NCI-H1694 treated with DMSO at 0.1 percent for 48 hours (cell line): ENCODE data around the gene PCCB.
"Not testable (repeated sequence)": the region's sequence is repeated elsewhere in the genome, so short reads cannot be mapped to it uniquely, and the experiment has no call there.

Experiments
- DNase-seq: peaks from one replicate; lab custom pipeline; 2025; lab: John Stamatoyannopoulos, UW

The PCCB gene

DNA sequence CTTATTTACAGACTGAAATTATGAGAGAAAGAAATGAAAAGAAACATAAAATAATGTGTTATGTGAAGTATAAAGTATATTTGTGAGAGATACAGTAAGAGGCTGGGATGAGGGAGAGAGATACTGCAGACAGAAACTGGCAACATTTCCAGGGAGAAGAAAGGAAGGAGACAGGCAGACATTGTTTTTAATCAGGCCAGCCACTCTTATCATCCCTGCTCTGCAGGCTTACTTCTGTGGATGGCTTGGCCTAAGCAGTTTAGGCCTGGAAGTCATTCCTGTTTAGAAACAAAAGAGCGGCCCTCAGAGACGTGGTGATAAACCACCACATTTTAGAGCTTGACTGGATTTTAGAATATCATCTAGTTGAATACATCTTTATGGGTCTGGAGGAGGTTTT is 12.4 kb downstream of the PCCB start:
- DNase-seq: peak; percentile 10

DNA sequence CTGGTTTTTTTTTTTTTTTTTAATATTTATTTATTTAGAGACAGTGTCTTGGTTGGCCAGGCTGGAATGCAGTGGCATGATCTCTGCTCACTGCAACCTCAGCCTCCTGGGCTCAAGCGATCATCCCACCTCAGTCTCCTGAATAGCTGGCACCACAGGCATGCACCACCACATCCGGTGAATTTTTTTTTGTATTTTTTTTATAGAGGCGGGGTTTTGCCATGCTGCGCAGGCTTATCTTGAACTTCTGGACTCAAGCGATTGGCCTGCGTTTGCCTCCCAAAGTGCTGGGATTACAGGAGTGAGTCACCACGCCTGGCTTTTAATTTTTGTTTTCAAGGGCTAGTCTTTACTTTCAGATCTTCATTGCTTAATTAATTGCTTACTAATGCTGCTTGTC is 13.1 kb downstream of the PCCB start:
- DNase-seq: no peak

DNA sequence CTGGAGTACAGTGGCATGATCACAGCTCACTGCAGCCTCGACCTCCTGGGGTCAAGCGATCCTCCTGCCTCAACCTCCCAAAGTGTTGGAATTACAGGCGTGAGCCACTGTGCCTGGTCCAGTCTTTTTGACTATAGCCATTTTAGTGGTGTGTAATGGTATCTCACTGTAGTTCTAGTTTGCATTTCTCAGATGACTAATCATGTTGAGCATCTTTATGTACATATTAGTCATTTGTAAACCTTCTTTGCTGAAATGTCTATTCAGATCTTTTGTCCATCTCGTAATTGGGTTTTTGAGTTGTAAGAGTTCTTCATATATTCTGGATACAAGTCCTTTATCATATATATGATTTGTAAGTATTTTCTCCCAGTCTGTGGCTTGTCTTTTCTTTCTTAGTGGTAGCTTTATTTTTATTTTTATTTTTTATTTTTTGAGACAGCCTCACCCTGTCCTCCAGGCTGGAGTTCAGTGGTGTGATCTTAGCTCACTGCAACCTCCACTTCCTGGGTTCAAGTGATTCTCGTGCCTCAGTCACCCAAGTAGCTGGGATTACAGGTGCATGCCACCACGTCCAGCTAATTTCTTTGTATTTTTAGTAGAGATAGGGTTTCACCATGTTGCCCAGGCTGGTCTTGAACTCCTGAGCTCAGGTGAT is 16.5 kb downstream of the PCCB start:
- not testable (repeated sequence) for DNase-seq

DNA sequence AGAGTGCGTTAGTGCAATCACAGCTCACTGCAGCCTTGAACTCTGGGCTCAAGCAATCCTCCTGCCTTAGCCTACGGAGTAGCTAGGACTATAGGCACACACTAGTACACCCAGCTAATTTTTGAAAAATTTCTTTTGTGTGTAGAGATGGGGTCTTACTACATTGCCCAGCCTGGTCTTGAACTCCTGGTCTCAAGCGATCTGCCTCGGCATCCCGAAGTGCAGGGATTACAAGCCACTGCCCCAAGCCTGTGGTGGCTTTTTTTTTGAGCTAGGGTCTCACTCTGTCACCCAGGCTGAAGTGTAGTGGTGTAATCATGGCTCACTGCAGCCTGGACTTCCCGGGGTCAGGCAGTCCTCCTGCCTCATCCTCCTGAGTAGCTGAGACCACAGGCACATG is 17.1 kb downstream of the PCCB start:
- no peak for DNase-seq

DNA sequence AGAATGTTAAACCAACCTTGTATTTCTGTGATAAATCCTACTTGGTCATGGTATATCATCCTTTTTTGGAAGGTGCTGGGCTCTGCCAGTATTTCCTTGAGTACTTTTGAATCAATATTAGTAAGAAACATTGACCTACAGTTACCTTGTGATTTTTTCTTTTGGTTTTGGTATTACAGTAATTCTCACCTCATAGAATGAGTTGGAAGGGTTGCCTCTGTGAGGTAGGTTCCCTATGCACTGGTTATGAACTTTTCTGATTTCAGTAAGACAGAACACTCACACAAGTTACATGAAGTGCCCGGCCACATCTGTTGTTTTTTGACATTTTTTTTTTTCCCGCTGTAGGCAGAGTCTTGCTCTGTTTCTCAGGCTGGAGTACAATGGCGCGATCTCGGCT is 20.0 kb downstream of the PCCB start:
- DNase-seq: no peak

DNA sequence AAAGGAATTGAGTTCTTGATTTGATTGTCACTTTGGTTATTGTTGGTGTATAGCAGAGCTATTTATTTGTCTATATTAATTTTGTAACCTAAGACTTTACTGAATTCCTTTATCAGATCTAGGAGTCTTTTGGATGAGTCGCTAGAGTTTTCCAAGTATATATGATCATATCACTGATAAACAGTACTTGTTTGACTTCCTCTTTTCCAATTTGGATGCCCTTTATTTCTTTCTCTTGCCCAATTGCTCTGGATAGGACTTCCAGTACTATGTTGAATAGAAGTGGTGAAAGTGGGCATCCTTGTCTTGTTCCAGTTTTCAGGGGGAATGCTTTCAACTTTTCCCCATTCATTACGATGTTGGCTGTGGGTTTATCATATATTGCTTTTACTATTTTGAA is 21.5 kb downstream of the PCCB start:
- DNase-seq: not testable (repeated sequence)

DNA sequence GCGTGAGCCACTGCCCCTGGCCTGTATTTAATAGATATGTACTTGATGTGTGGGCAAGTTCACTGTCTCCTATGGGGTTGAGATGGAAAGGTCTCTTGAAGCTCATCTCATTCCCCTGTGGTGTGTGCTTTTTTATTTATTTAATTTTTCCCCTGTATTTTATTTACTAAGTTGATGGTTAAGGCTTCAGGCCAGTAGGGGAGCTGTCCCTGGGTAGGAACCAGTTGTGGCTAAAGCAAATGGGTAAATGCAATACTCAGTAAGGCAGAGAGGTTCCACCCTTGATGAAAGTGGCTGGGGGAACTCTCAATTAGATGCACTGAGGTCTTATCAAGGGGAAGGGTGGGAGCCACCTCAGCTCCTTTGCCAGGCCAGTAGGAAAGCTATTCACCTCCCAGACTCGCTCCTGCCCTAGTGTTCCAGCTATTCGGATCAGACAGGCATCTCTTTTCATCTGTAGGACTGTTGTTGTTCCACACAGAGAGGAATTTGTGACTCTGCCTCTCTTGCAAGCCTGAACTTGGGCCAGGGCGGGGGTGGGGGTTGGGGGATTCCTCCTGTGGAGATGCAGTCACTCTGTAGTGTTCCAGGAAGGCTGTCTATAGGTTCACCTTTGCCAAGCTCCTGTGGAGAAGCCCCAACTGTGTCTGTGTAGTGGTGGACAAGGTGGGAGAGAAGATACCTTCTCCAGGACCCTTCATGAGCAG is 26.1 kb downstream of the PCCB start:
- DNase-seq: no peak

DNA sequence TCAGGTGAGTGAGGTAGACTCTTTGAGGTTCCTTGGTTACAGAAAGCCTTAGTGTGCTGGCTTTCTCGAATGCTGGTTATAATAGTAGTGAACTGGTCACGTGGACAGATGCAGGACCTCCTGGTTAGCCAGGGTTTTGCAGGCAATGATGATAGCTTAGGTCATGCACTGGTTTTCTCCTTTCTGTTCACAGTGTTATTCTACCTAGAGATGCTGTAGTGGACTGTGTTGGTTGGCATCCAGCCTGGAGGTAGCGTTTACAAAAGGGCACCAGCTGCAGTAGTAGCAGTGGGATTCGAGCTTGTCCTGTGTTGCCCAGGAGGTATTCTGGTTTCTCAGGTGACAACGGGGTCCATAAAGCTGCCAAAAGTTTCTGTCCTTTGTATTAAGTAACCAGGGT is 27.0 kb downstream of the PCCB start:
- no peak for DNase-seq

DNA sequence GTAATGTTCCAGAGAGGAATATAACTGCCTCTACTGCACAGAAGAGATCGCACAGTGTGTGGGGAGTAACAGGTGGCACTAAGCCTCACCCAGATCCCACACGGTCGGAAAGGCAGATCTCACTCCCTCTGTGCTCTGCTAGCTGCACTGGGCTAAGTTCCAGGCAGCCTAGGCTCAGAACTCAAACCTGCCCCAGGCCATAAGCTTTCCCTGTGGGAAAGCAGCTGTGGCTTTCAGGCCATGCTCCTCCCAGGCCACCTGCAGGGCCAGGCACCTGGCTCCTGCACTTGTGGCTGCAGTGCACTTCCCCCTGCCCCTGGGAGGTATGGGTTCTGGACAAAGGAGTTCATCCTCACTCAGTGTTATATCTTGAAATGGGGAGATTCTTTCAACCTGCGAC is 27.5 kb downstream of the PCCB start:
- DNase-seq: peak; percentile 48

DNA sequence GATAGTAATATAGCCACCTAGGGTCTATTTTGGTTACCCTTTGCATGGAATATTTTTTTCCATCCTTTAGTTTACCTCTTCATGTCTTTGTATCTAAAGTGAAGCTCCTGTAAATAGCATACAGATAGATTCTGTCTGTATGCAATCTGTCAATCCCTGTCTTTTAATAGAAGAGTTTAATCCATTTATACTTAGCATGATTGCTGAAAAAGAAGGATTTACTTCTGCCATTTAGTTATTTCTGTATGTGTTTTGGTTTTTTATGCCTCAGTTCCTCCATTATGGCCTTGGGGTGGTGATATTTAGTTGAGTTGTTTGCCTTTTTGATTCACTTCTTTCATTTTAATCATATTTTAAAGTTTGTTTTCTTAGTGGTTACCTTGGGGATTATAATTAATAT is 29.0 kb downstream of the PCCB start:
- DNase-seq: no peak

DNA sequence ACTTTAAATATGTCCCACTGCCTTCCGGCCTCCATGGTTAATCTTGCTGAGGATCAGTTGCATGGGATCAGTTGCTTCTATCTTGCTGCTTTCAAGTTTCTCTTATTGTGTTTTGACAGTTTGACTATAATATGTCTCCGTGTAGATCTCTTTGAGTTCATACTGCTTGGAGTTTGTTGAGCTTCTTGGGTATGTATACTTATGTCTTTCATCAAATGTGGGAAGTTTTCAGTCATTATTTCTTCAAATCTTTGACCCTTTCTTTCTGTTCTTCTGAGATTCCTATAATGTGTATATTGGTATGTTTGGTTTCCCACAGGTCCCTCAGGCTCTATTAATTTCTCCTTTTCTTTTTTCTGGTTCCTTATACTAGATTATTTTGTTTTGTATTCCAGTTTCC is 30.8 kb downstream of the PCCB start:
- no peak for DNase-seq

DNA sequence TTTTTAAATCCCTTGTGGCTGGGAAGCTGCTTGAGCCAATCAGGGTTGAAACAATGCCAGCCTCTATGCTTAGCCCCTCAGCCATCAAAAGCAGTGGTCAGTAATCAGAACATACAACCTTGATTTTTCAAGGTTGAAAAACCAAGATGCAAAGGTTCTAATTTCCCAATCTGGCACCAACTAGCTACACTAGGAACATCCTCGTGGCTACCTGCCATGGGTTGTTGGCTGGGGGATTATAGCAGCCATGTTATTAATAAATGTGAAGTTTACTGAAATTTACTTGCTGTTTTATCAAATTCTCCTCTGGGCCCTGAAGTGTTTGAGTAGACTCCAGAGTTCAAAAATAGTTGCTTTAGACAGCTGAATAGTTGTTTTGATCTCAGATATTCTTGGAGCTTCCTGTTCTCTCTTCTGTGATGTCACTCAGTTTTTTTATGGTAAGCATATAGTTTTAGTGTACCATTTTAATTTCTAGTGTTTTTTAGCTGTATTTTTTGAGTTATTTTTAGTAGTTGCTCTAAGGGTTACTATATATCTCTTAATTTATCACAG is 31.9 kb downstream of the PCCB start:
- no peak for DNase-seq

DNA sequence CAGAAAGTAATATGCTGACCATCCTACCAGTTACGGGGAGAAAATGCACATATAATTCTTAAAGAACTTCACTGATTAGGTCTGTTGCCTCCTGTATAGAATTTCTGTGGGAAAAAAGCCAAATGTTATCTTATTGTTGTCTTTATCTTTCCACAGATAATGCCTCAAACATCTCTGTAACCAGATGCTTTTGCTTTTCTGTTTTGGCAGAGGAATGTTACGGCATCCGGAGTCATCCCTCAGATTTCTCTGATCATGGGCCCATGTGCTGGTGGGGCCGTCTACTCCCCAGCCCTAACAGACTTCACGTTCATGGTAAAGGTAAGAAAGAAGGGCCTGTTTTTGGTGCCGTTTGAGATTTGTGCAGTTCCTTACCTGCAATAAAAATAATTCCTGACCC is 33.5 kb downstream of the PCCB start:
- no peak for DNase-seq

DNA sequence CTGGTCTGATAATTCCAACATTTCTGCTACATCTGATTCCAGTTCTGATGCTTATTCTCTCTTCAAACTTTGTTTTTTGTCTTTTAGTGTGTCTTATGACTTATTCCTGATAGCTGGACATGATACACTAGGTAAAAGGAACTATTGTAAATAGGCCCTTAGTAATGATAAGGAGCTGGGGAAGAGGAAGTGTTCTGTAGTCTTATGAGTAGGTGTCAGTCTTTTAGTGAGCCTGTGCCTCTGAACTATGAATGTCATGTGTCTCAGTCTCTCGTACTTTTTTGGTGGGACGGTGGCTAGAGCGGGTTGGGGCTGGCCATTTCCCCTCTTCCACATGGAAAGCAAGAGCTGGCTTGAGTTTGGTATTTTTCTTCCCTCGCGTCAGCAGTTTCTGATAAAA is 41.2 kb downstream of the PCCB start:
- DNase-seq: no peak

DNA sequence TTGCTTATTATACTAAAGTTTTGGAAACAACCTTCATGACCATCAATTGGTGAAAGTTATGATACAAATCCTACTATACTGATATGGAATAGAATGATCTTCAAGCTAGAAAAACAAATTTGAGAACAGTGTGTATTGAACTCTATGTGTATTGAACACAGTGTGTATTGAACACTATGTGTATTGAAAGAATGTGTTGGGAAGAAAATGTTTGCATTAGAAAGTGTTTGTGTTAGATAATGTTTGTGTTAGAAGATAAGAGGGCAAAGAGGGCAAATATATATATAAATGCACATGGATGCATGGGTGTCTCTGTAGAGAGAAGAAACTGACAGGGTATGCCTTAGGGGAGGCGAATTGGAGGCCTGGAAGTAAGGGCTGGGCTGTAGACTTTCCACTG is 42.4 kb downstream of the PCCB start:
- DNase-seq: no peak

DNA sequence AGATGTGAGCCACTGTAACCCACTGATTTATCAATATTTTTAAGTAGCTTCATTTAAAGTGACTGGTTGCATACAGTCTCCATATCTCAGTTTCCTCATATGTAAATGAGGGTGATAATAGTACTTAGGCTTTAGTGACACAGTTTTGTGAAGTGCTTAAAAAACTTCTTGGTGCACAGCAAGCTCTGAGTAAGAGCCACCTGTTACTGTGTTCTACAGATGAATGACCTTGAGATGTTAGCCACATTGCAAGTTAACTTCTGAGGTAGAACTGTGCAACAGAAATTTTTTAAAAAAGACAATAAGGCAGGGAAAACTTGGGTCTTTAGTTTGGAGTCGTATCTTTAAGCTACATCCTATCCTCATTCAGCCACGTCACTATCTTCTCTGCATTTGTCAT is 43.1 kb downstream of the PCCB start:
- DNase-seq: no peak

DNA sequence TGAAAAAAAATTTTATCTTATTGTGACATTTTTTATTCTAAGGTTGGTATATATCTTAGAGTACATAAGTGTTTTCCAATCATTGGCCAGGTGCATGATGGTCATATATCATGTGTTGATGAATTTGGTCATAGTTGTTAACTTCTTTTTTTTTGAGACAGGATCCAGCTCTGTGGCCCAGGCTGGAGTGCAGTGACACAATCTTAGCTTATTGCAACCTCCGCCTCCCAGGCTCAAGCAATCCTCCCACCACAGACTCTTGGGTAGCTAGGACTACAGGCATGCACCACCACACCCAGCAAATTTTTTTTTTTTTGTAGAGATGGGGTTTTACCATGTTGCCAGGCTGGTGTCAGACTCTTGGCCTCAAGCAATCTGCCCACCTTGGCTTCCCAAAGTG is 44.0 kb downstream of the PCCB start:
- no peak for DNase-seq

DNA sequence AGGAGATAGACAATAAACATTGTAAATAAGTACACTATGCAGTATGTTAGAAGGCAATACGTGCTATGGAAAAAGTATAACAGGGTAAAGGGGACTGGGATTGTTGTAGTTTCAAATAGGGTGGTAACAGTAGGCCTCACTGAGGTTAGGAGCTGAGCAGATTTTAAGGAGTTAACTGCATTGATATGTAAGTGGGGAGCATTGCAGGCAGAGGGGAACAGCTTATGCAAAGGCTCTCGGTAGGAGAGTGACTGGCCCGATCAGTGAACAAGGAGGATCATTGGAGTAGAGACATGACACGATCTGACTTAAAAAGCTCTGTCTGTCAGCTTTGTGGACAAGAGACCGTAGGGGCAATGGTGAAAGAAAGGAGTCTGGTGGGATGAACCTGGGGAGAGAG is 46.8 kb downstream of the PCCB start:
- DNase-seq: no peak

DNA sequence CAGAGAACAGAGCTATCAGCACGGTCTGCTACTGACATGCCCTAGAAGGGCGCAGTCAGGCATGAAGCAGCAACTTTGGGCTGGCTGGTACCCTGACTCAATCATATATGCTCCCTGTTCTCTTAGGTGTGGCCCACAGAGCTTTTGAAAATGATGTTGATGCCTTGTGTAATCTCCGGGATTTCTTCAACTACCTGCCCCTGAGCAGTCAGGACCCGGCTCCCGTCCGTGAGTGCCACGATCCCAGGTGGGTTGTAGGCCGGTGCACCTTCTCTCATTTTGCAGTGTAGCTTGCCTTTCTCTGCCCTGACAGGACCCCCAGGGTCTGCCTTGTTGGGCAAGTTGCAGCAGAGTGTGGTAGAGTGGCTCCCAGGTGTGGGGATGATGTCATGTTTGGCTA is 47.7 kb downstream of the PCCB start:
- no peak for DNase-seq

DNA sequence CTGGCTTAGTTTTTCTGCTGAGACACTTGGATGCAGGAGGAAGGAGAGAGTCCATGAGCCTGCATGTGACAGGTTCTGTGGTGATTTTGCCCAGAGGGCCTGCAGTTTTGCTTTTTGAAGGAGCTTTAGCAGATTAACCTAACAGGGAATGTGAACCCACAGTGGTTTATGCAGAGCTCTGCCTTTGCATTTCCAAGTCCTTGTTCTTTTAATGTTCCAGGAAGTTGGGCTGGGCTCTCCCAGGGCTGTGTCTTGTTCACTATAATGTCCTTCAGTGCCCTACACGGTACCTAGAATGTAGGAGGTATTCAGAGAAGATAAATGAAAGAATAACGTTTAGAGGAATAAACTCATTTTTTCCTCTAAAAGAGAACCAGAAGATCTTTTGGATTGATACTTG is 50.3 kb downstream of the PCCB start:
- no peak for DNase-seq

DNA sequence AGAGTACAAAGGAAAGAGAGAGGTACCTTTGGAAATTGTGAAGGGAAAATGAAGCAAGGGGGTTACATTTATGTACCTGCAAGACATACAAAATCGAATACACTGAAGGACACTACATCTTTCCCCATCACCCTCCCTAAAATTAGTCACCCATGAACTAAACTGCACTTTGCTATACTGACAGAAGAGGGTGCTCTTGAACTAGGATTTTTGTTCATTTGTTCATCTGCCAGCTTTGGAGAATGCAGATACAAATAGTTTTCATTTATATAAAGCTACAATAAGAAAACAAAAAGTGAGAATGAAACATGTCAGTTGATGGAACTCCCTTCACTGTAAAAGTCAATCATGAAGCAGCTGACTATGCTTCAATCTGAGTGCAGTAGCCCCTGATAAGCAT is 55.7 kb downstream of the PCCB start:
- peak; percentile 59 for DNase-seq

DNA sequence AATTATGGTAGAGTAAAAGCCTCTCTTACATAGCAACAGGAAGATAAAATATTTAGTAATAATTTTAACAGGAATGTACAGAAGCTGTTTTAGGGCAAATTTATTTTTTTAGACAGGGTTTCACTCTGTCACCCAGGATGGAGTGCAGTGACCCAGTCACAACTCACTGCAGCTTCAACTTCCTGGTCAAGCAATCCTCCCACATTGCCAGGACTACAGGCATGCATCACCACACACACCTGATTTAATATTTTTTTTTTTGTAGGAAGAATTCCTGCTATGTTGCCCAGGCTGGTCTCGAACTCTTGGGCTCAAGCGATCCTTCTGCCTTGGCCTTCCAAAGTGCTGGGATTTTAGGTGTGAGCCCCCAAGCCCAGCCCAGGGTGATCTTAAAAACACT is 61.1 kb downstream of the PCCB start:
- DNase-seq: no peak

DNA sequence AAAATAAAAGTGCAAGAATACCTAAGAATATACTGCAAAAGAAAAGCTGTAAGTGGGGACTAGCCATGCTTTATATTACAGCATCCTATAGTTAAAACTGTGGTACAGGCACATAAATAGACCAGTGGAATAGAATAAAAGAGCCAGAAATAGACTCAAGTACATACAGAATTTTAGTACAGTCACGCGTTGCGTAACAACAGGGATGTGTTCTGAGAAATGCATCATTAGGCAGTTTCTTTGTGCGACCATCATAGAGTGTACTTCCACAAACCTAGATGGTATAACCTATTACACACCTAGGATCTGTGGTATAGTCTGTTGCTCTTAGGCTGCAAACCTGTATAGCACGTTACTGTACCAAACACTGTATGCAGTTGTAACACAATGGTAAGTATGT is 61.8 kb downstream of the PCCB start:
- no peak for DNase-seq

DNA sequence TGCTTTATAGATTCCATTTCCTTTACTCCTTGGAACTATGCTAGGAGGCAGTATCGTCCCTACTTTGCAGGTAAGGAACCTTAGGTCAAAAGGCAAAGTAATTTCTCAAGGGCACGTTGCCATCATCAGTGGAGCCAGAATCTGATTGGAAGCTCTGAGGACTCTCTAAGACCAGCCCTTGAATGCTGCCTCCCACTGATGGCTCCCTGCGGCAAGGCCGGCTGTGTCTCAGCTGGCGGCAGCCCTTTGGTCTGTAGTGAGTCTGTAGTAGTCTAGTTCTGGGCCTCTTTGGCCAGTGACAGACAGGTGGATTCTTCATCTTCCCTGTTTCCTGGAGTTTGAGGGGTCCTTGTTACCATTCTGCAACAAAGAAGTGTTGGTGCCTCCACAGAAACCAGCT is 76.2 kb downstream of the PCCB start:
- DNase-seq: no peak
